ENCODE results near the gene ROMO1. TPM values are rescaled to one million over a fixed set of nuclear protein-coding genes. Genes with fewer than 3 reads are reported as not detected.
A peak's percentile ranks its signal among the peaks of the same experiment; 100 is the strongest.

ROMO1 gene
- total and polyA plus RNA-seq, 10 of the 15 experiments (the other 5 are each of a cell fraction or from before 2014, with no cell fraction given): 23.2 to 631 (median 352) TPM

DNA sequence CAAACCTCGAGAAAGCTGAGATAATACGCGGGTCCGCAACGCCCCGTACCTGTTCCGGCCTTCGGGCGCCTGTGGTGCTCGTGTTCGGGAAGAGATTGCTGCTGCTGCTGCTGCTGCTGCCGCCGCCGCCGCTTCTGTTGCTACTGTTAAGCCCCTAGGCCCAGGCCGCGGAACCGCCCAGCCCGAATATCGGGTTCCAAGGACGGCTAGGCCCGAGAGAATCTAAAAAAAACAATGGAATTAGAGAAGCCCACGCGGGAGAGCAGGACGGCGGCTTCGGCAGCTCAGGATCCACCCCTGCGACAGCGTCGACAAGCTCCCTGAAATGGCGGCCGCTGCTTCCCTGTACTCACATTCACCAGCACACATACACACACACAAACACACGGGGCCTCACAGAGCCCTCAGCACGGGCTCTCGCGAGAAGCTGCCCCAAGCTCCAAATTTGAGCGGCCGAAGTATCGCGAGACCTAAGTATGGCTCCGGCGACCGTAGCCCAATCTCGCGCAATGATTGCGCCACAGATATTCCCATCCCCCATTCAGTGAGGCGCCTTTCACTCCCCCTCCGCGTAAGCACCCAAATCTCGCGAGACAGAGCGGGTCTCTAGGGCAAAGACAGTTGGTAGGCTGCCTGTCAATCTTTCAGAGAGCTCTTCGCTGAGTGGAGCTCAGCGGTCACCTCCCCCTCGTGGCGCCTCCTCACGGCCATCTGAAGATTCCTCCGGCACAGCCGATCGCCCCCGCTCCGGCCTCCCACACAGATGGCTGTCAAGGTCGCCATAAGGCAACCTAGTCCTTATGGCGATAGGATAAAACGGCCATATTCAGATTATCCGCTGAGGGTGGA, 42.9 kb downstream of the ROMO1 start, which contains the start of gene RBM39 (continued):
- peak; percentile 70 for TF ChIP-seq ZNF687 (IDR thresholded peaks at IDR 0.05)
- peak; percentile 64; the same call in 1 of the 2 replicates for TF ChIP-seq RAD51 (IDR thresholded peaks at IDR 0.05)
- peak; percentile 65 for TF ChIP-seq HSF1 (IDR thresholded peaks at IDR 0.05; ENCODE audit: low read depth, low read length)
- TF ChIP-seq WRNIP1 (IDR thresholded peaks at IDR 0.05; ENCODE audit: borderline replicate concordance, low read depth, low read length): peak; percentile 28; the same call in 1 of the 2 replicates
- TF ChIP-seq KDM1A (IDR thresholded peaks at IDR 0.05; ENCODE audit: borderline replicate concordance): no peak
- no peak for TF ChIP-seq ZNF217 (IDR thresholded peaks at IDR 0.05)
- no peak for TF ChIP-seq RFX5 (IDR thresholded peaks at IDR 0.05; ENCODE audit: low read depth, low read length)
- TF ChIP-seq ZSCAN29 (IDR thresholded peaks at IDR 0.05): no peak
- no peak for TF ChIP-seq STAT3 (IDR thresholded peaks at IDR 0.05; ENCODE audit: low read depth, low read length)
- TF ChIP-seq CEBPB (IDR thresholded peaks at IDR 0.05; ENCODE audit: borderline replicate concordance in 1 of 2, low read depth in 2 of 2, low read length in 2 of 2): peak in 1 of 2 experiments; percentile 99; a peak in 2 of 4 replicates
- no peak for TF ChIP-seq ZBTB4 (CRISPR knock-in tag; IDR thresholded peaks at IDR 0.05)
- TF ChIP-seq FOXM1 (IDR thresholded peaks at IDR 0.05; ENCODE audit: low read depth, low read length): peak; percentile 52
- TF ChIP-seq ZBTB11 (CRISPR knock-in tag; IDR thresholded peaks at IDR 0.05): no peak
- TF ChIP-seq, protein P1, sequence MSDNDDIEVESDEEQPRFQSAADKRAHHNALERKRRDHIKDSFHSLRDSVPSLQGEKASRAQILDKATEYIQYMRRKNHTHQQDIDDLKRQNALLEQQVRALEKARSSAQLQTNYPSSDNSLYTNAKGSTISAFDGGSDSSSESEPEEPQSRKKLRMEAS (IDR thresholded peaks at IDR 0.05; ENCODE audit: low read depth, low read length): peak; percentile 61
- TF ChIP-seq SP1 (IDR thresholded peaks at IDR 0.05; ENCODE audit: low read depth, low read length): peak; percentile 97
- TF ChIP-seq SUZ12 (IDR thresholded peaks at IDR 0.05; ENCODE audit: unreplicated experiment): no peak

Data from GM12878 (cell line).